T-cell (primary cell): ENCODE results near the gene TMEM74B. TPM values are rescaled to one million over a fixed set of nuclear protein-coding genes. Genes with fewer than 3 reads are reported as not detected.
"Not testable (repeated sequence)": the region's sequence is repeated elsewhere in the genome, so short reads cannot be mapped to it uniquely, and the experiment has no call there.

ENCODE experiments used
- ATAC-seq, 4 experiments: fragments of 200-7000 bp in 3 of 4; fragments of 150-1000 bp in 1 of 4; cut with Tn5 transposase; replicated peaks in 1 of 4; 1 replicate in 3 of 4; 2 replicates in 1 of 4; pipeline ENCODE4 v1.10.0; 2021; ENCODE audit warnings: moderate library complexity in 3 of 4, mild to moderate bottlenecking in 2 of 4, moderate number of reproducible peaks in 1 of 4
- CTCF ChIA-PET, 2 donors: fragments of 300-600 bp; sonication (Branson Sonifier 250); formaldehyde crosslinking; loops; one replicate each; lab custom pipeline; 2022; ENCODE audit warnings: antibody characterized with exemption in 2 of 2; lab: Charles Lee
- POLR2A ChIA-PET, 2 donors: fragments of 300-600 bp; sonication (Branson Sonifier 250); formaldehyde crosslinking; loops; one replicate each; lab custom pipeline; 2022; ENCODE audit warnings: antibody characterized with exemption in 2 of 2; lab: Charles Lee
- DNase-seq, 35 experiments: peaks; one replicate each; pipeline versions ENCODE4 v3.0.0 to v3.0.0-alpha.2; 2013 to 2023
- H3K27ac ChIP-seq: one replicate; pipeline ENCODE4 v1.5.1; 2013; ENCODE audit warnings: low read length
- H3K27me3 ChIP-seq, 2 experiments: replicated peaks in 1 of 2; 1 replicate in 1 of 2; 2 replicates in 1 of 2; pipeline versions ENCODE4 v1.6.1 to v1.7.0; 2013; ENCODE audit warnings: low read length in 1 of 2, mixed read lengths in 1 of 2; ENCODE audit not compliant: control insufficient read depth in 2 of 2, insufficient read depth in 2 of 2; ENCODE audit errors: extremely low read depth in 1 of 2
- H3K36me3 ChIP-seq, 2 donors: 1 replicate in 1 of 2; 2 replicates in 1 of 2; pipeline versions ENCODE4 v1.6.1 to v1.7.0; 2013; ENCODE audit warnings: low read length in 1 of 2; ENCODE audit not compliant: control insufficient read depth in 2 of 2, insufficient read depth in 1 of 2; ENCODE audit errors: extremely low read depth in 1 of 2
- H3K4me1 ChIP-seq, 2 experiments: 1 replicate in 1 of 2; 2 replicates in 1 of 2; pipeline versions ENCODE4 v1.6.1 to v1.7.0; 2013; ENCODE audit warnings: low read length in 2 of 2, mixed read lengths in 1 of 2; ENCODE audit not compliant: insufficient read depth in 2 of 2, control insufficient read depth in 1 of 2; ENCODE audit errors: extremely low read depth in 1 of 2
- H3K4me3 ChIP-seq, 2 donors: 1 replicate in 1 of 2; 2 replicates in 1 of 2; pipeline versions ENCODE4 v1.5.1 to v1.7.0; 2013; ENCODE audit warnings: mild to moderate bottlenecking in 2 of 2, low read length in 1 of 2, moderate library complexity in 1 of 2; ENCODE audit not compliant: control insufficient read depth in 1 of 2; ENCODE audit errors: extremely low read depth in 1 of 2
- H3K9me3 ChIP-seq: 2 replicates; pipeline ENCODE4 v1.7.0; 2013
- H3K27ac Mint-ChIP-seq, 2 donors: one replicate each; pipeline ENCODE4 v1.8.0; 2020 to 2021; ENCODE audit warnings: mild to moderate bottlenecking in 2 of 2, mixed read lengths in 2 of 2
- H3K27me3 Mint-ChIP-seq, 2 donors: one replicate each; pipeline ENCODE4 v1.8.0; 2021 to 2022; ENCODE audit warnings: mixed read lengths in 2 of 2
- H3K36me3 Mint-ChIP-seq: one replicate; pipeline ENCODE4 v1.8.0; 2021; ENCODE audit warnings: mixed read lengths
- H3K4me1 Mint-ChIP-seq, 3 donors: one replicate each; pipeline ENCODE4 v1.8.0; 2020 to 2022; ENCODE audit warnings: mixed read lengths in 3 of 3, mild to moderate bottlenecking in 1 of 3
- H3K4me3 Mint-ChIP-seq, 3 donors: one replicate each; pipeline ENCODE4 v1.8.0; 2020 to 2022; ENCODE audit warnings: mild to moderate bottlenecking in 3 of 3, mixed read lengths in 3 of 3, moderate library complexity in 3 of 3
- H3K9me3 Mint-ChIP-seq, 3 donors: one replicate each; pipeline ENCODE4 v1.8.0; 2020 to 2022; ENCODE audit warnings: mixed read lengths in 3 of 3
- WGBS: methylation state at CpG from one replicate; pipeline ENCODE4 v1.1.5; 2013; ENCODE audit warnings: missing lambda C conversion rate; ENCODE audit not compliant: insufficient coverage; 5-methylcytosine and 5-hydroxymethylcytosine counted together
- total RNA-seq, 35 experiments: library from RNA in 6 of 35; stranded (reverse) in 6 of 35; fragments of 120-200 nt in 1 of 35; gene quantifications; one replicate each; pipeline versions ENCODE4 v1.2.1 to v1.2.4 and lab custom pipeline; 2013 to 2026

The TMEM74B gene
- total RNA-seq, 5 donors from 2014 or later (not counting 1 experiment from before 2014, with no cell fraction given): 0.13 TPM; not detected in 4

DNA sequence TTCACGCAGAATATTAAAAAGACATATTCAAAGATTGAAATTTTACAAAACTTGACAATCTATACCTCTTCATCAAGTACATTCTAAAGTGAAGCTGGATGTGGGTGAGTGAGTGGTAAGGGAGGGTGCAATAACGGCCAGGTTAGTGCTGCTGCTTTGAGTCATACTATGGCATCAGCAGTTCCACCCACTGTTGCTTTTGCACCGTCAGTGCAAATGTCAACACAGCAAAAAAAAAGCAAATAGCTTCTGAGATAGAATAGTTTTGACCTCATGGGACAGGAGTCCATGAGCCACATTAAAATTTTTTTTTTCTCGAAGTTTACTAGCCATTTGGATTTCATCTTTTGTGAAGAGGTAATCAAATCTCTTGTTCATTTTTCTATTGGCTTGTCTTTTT, 34.6 kb downstream of the TMEM74B start:
- Mint-ChIP-seq H3K36me3 (peaks cover 80% of the 10 kb centered on the region), H3K4me1 (peaks cover 24 to 45% (median 34%) of the 10 kb centered on the region in 3 donors), H3K4me3 (no peak overlapping the region), H3K27ac (no peak overlapping the region), H3K27me3 (no peaks in the 10 kb centered on the region), H3K9me3 (peaks cover 2 to 3% (median 2%) of the 10 kb centered on the region in 3 donors)
- Histone ChIP-seq H3K27ac (no peak overlapping the region), H3K9me3 (no peaks in the 10 kb centered on the region), H3K36me3 (peaks cover 24 to 67% of the 10 kb centered on the region in 2 donors), H3K4me1 (no peaks in the 10 kb centered on the region), H3K27me3 (no peaks in the 10 kb centered on the region), H3K4me3 (no peak overlapping the region)
- WGBS: no CpG with 5 or more reads among the region's 4 CpGs
- ChIA-PET CTCF (interaction anchor here in 1 of 2 donors (0.7 kb wide), 1 partner anchor 195 kb away, joined by 4 read pairs; no protein-coding TSS in a partner anchor), POLR2A (interaction anchor here in 1 of 2 donors (0.6 kb wide), 1 partner anchor 297 kb away, joined by 5 read pairs; no protein-coding TSS in a partner anchor)
- no peak for DNase-seq
- ATAC-seq: peak in 1 of 4 experiments; percentile 29

DNA sequence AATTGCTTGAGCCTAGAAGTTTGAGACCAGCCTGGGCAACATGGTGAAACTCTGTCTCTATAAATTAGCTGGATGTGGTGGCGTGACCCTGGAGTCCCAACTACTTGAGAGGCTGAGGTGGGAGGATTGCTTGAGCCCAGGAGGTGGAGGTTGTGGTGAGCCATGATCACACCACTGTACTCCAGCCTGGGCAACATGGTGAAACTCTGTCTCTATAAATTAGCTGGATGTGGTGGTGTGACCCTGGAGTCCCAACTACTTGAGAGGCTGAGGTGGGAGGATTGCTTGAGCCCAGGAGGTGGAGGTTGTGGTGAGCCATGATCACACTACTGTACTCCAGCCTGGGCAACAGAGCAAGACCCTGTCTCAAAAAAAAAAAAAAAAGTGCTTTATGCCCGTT, 35.0 kb downstream of the TMEM74B start:
- peak in 1 of 35 experiments; percentile 4 for DNase-seq
- CTCF ChIA-PET: interaction anchor here in 1 of 2 donors (0.7 kb wide), 1 partner anchor 195 kb away, joined by 4 read pairs; no protein-coding TSS in a partner anchor
- H3K4me3 ChIP-seq, H3K27ac ChIP-seq, POLR2A ChIA-PET, H3K9me3 Mint-ChIP-seq, H3K9me3 ChIP-seq, H3K4me3 Mint-ChIP-seq, H3K4me1 ChIP-seq, H3K27ac Mint-ChIP-seq, H3K27me3 ChIP-seq, H3K27me3 Mint-ChIP-seq: not testable (repeated sequence)
- no CpG with 5 or more reads among the region's 2 CpGs for WGBS
- H3K36me3 ChIP-seq: peaks cover 24 to 65% of the 10 kb centered on the region in 2 donors
- Mint-ChIP-seq H3K4me1 (peaks cover 24 to 49% (median 34%) of the 10 kb centered on the region in 3 donors), H3K36me3 (peaks cover 76% of the 10 kb centered on the region)
- ATAC-seq: peak in 1 of 4 experiments; percentile 37

DNA sequence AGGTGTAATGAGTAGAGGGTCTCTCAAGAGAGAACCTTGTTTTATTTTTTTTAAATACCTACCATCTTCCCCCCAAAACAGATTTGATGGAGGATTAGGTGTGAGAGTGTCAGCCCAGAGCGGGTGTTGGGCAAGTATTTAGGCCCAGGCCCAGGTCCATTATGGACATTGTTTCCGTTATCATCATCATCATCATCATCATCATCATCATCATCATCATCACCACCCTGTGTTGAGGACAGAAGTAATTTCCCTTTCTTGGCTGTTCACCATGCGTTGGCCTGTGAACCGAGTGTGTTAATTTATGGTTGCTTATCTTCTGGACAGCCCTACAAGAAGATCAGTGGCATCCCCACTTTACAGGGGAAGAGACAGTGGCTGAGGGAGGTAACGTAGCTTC, 37.8 kb downstream of the TMEM74B start:
- WGBS: 100% methylated on average over 1 of the region's 5 CpGs
- H3K27ac ChIP-seq: no peak overlapping the region
- H3K36me3 Mint-ChIP-seq: peaks cover 72% of the 10 kb centered on the region
- H3K4me1 ChIP-seq: no peaks in the 10 kb centered on the region
- ChIA-PET POLR2A (no interaction called here), CTCF (no interaction called here)
- H3K27me3 ChIP-seq: no peaks in the 10 kb centered on the region
- H3K36me3 ChIP-seq: peaks cover 16 to 53% of the 10 kb centered on the region in 2 donors
- no peak for ATAC-seq
- H3K9me3 ChIP-seq: no peaks in the 10 kb centered on the region
- H3K9me3 Mint-ChIP-seq: no peaks in the 10 kb centered on the region
- H3K4me1 Mint-ChIP-seq: peaks cover 31 to 55% (median 32%) of the 10 kb centered on the region in 3 donors
- no peak overlapping the region for H3K27ac Mint-ChIP-seq
- no peak overlapping the region for H3K4me3 ChIP-seq
- H3K27me3 Mint-ChIP-seq: no peaks in the 10 kb centered on the region
- no peak overlapping the region for H3K4me3 Mint-ChIP-seq
- DNase-seq: no peak

DNA sequence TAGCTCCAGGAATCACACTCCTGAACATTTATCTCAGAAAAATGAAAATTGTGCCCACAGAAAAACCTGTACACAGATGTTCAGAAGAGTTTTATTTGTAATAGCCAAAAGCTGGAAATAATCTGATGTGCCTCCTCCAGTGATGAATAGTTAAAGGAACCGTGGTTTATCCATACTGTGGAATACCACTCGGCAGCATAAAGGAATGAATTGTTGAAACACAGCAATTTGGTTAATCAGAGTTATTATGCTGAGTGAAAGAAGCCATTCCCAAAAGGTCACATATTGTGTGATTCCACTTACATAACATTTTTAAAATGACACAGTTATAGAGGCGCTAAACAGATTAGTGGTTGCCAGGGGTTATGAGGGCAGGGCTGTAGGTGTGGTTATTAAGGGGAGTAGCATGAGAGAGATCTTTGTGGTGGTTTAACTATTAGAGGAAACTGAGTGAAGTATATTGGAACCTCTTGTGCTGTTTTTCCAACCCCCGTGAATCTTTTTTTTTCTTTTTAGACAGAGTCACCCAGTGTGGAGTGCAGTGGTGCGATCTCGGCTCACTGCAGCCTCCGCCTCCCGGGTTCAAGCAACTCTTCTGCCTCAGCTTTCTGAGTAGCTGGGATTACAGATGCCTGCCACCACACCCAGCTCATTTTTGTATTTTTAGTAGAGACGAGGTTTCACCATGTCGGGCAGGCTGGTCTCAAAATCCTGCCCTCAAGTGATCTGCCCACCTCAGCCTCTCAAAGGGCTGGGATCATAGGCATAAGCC, 40.2 kb downstream of the TMEM74B start:
- no peak overlapping the region for H3K4me3 Mint-ChIP-seq
- peaks cover 18 to 40% (median 27%) of the 10 kb centered on the region in 3 donors for H3K4me1 Mint-ChIP-seq
- Histone ChIP-seq H3K27ac (no peak overlapping the region), H3K4me1 (no peaks in the 10 kb centered on the region), H3K9me3 (no peaks in the 10 kb centered on the region), H3K4me3 (no peak overlapping the region), H3K27me3 (no peaks in the 10 kb centered on the region), H3K36me3 (peaks cover 14 to 64% of the 10 kb centered on the region in 2 donors)
- no peak for ATAC-seq
- WGBS: 80% methylated on average over 1 of the region's 10 CpGs
- H3K27me3 Mint-ChIP-seq: no peaks in the 10 kb centered on the region
- ChIA-PET CTCF (interaction anchor here in 1 of 2 donors (1.0 kb wide), 1 partner anchor 20 kb away, joined by 4 read pairs; no protein-coding TSS in a partner anchor), POLR2A (no interaction called here)
- H3K36me3 Mint-ChIP-seq: peaks cover 77% of the 10 kb centered on the region
- H3K9me3 Mint-ChIP-seq: no peaks in the 10 kb centered on the region
- no peak for DNase-seq
- no peak overlapping the region for H3K27ac Mint-ChIP-seq

DNA sequence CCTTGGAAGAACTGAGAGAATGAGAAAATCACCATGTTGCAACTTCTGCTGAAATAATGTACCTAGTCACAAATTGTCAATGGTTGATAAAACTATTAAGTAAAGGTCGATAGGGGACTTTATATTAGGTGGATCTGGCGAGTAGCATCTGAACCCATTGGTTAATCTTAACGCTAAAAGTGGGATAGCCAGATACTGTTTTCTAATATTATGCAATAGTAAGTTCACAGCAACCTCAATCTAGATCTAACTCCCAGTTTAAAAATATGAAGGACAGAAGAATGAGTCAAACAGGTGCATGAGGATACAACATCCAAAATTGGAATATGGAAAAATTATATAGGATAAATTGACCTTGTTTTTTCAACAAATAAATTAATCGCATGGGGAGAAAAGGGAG, 47.5 kb downstream of the TMEM74B start:
- H3K27ac ChIP-seq: no peak overlapping the region
- no peaks in the 10 kb centered on the region for H3K27me3 Mint-ChIP-seq
- H3K4me3 ChIP-seq: no peak overlapping the region
- H3K27me3 ChIP-seq: no peaks in the 10 kb centered on the region
- H3K36me3 Mint-ChIP-seq: peaks cover 81% of the 10 kb centered on the region
- WGBS: no CpG with 5 or more reads among the region's 4 CpGs
- ATAC-seq (no peak), DNase-seq (no peak)
- no peaks in the 10 kb centered on the region for H3K4me1 ChIP-seq
- no peak overlapping the region for H3K27ac Mint-ChIP-seq
- H3K36me3 ChIP-seq: peaks cover 0 to 70% of the 10 kb centered on the region in 2 donors
- ChIA-PET POLR2A (no interaction called here), CTCF (no interaction called here)
- H3K4me3 Mint-ChIP-seq: no peak overlapping the region
- peaks cover 18 to 25% (median 20%) of the 10 kb centered on the region in 3 donors for H3K4me1 Mint-ChIP-seq
- H3K9me3 ChIP-seq: no peaks in the 10 kb centered on the region
- peaks cover 0 to 5% (median 0%) of the 10 kb centered on the region in 3 donors for H3K9me3 Mint-ChIP-seq

DNA sequence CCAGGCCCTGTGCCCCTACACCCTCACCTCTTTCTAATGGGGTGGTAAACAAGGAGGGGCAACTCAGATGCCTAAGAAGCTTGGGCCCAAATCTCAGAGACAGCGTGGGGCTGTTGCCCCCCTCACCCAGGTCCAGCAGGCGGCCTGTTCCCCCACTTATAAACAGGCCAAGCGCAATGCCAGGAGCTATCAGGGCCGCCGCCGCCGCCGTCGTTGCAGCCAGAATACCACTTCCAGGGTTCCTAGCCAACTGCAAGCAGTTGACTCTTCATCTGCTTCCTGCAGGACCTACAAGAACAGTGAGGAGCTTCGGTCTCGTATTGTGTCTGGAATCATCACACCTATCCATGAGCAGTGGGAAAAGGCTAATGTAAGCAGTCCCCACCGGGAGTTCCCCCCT, 49.9 kb downstream of the TMEM74B start:
- 100% methylated on average over 7 of the region's 12 CpGs for WGBS
- no peak for DNase-seq
- Mint-ChIP-seq H3K4me3 (no peak overlapping the region), H3K36me3 (peaks cover 88% of the 10 kb centered on the region), H3K27ac (no peak overlapping the region), H3K9me3 (peaks cover 0 to 5% (median 0%) of the 10 kb centered on the region in 3 donors), H3K4me1 (peaks cover 40 to 43% (median 40%) of the 10 kb centered on the region in 3 donors), H3K27me3 (no peaks in the 10 kb centered on the region)
- peaks cover 4 to 75% of the 10 kb centered on the region in 2 donors for H3K36me3 ChIP-seq
- H3K27me3 ChIP-seq: no peaks in the 10 kb centered on the region
- no peaks in the 10 kb centered on the region for H3K4me1 ChIP-seq
- ChIA-PET POLR2A (no interaction called here), CTCF (no interaction called here)
- no peak overlapping the region for H3K4me3 ChIP-seq
- ATAC-seq: no peak
- no peak overlapping the region for H3K27ac ChIP-seq
- H3K9me3 ChIP-seq: no peaks in the 10 kb centered on the region
